ENCODE measurements around the gene SLC19A1. TPM values are rescaled to one million over a fixed set of nuclear protein-coding genes. Genes with fewer than 3 reads are reported as not detected.
A peak's percentile ranks its signal among the peaks of the same experiment; 100 is the strongest.

Gene SLC19A1
- total RNA-seq, 4 donors from 2014 or later: 7.6 to 12.8 (median 10.3) TPM; not detected in 1

GRCh38 chr21:45583831-45584509 lies 41.7 kb upstream of the SLC19A1 start:
- H3K27me3 ChIP-seq: no peaks in the 10 kb centered on the region
- DNase-seq: peak in 1 of 2 donors; percentile 1
- peaks cover 0 to 5% of the 10 kb centered on the region in 2 donors for H3K9me3 ChIP-seq
- intact Hi-C loops (cut with DNase I; ENCODE audit: low total_unique reads): no loop called here
- H3K4me3 ChIP-seq: no peak overlapping the region
- no peaks in the 10 kb centered on the region for H3K36me3 ChIP-seq
- H3K27ac ChIP-seq: no peak overlapping the region
- TF ChIP-seq POLR2A (IDR thresholded peaks at IDR 0.05) (no peak), CTCF (IDR thresholded peaks at IDR 0.05) (no peak)
- no peaks in the 10 kb centered on the region for H3K4me1 ChIP-seq

GRCh38 chr21:45582128-45582527 lies 39.9 kb upstream of the SLC19A1 start:
- H3K4me3 ChIP-seq: no peak overlapping the region
- no peak for TF ChIP-seq CTCF (IDR thresholded peaks at IDR 0.05)
- TF ChIP-seq POLR2A (IDR thresholded peaks at IDR 0.05): no peak
- H3K9me3 ChIP-seq: peaks cover 0 to 5% of the 10 kb centered on the region in 2 donors
- no peaks in the 10 kb centered on the region for H3K27me3 ChIP-seq
- H3K36me3 ChIP-seq: no peaks in the 10 kb centered on the region
- H3K27ac ChIP-seq: no peak overlapping the region
- peak in 1 of 2 donors; percentile 1 for DNase-seq
- intact Hi-C loops (cut with DNase I; ENCODE audit: low total_unique reads): no loop called here
- H3K4me1 ChIP-seq: no peaks in the 10 kb centered on the region

- Histone ChIP-seq H3K9me3 (peaks cover 0 to 3% of the 10 kb centered on the region in 2 donors), H3K36me3 (no peaks in the 10 kb centered on the region), H3K27me3 (no peaks in the 10 kb centered on the region), H3K4me1 (no peaks in the 10 kb centered on the region), H3K27ac (no peak overlapping the region), H3K4me3 (no peak overlapping the region)
- intact Hi-C loops (cut with DNase I; ENCODE audit: low total_unique reads): no loop called here
- TF ChIP-seq CTCF (IDR thresholded peaks at IDR 0.05) (no peak), POLR2A (IDR thresholded peaks at IDR 0.05) (no peak)
- peak in 1 of 2 donors; percentile 6 for DNase-seq
Measured at GRCh38 chr21:45581322-45581712, 39.1 kb upstream of the SLC19A1 start.

GRCh38 chr21:45580576-45581321 lies 38.5 kb upstream of the SLC19A1 start:
- Histone ChIP-seq H3K27me3 (no peaks in the 10 kb centered on the region), H3K4me3 (no peak overlapping the region), H3K36me3 (no peaks in the 10 kb centered on the region), H3K9me3 (no peaks in the 10 kb centered on the region), H3K4me1 (no peaks in the 10 kb centered on the region), H3K27ac (no peak overlapping the region)
- DNase-seq: peak in 1 of 2 donors; percentile 8
- TF ChIP-seq CTCF (IDR thresholded peaks at IDR 0.05): no peak
- no peak for TF ChIP-seq POLR2A (IDR thresholded peaks at IDR 0.05)
- intact Hi-C loops (cut with DNase I; ENCODE audit: low total_unique reads): no loop called here

GRCh38 chr21:45580181-45580575 lies 37.9 kb upstream of the SLC19A1 start:
- Histone ChIP-seq H3K9me3 (no peaks in the 10 kb centered on the region), H3K27ac (no peak overlapping the region), H3K4me3 (no peak overlapping the region), H3K36me3 (no peaks in the 10 kb centered on the region), H3K27me3 (no peaks in the 10 kb centered on the region), H3K4me1 (no peaks in the 10 kb centered on the region)
- peak in 1 of 2 donors; percentile 12 for DNase-seq
- TF ChIP-seq POLR2A (IDR thresholded peaks at IDR 0.05) (no peak), CTCF (IDR thresholded peaks at IDR 0.05) (no peak)
- intact Hi-C loops (cut with DNase I; ENCODE audit: low total_unique reads): no loop called here
